ENCODE results near the gene CCNT1.
"Not testable (repeated sequence)": the region's sequence is repeated elsewhere in the genome, so short reads cannot be mapped to it uniquely, and the experiment has no call there.

Gene CCNT1

GRCh38 chr12:48736456-48736855, 19.9 kb upstream of the CCNT1 start:
- TF ChIP-seq CTCF (IDR thresholded peaks at IDR 0.05; ENCODE audit: low read depth, low read length, poor library complexity, severe bottlenecking) (no peak), EZH2phosphoT487 (IDR thresholded peaks at IDR 0.05; ENCODE audit: borderline replicate concordance, low read length) (no peak)
- no peak overlapping the region for H3K4me3 ChIP-seq (ENCODE audit: low read length)
- no peaks in the 10 kb centered on the region for H3K4me1 ChIP-seq (ENCODE audit: control insufficient read depth, low read length)
- no peaks in the 10 kb centered on the region for H3F3A ChIP-seq (ENCODE audit: control insufficient read depth, insufficient read depth)
- H4K20me1 ChIP-seq (ENCODE audit: control insufficient read depth, insufficient read depth, low read depth, low read length): no peaks in the 10 kb centered on the region
- no peak overlapping the region for H3K4me2 ChIP-seq (ENCODE audit: low read length)
- H3K27ac ChIP-seq (ENCODE audit: low read depth, low read length): no peak overlapping the region
- H3K9me3 ChIP-seq (ENCODE audit: control insufficient read depth, insufficient read depth, low read length): no peaks in the 10 kb centered on the region
- no peaks in the 10 kb centered on the region for H3K36me3 ChIP-seq (ENCODE audit: control insufficient read depth, low read length)
- H3K9me2 ChIP-seq (replicated peaks; ENCODE audit: control insufficient read depth, low read length): no peaks in the 10 kb centered on the region
- H3K27me3 ChIP-seq (ENCODE audit: control insufficient read depth, low read length): peaks cover 15% of the 10 kb centered on the region
- no peaks in the 10 kb centered on the region for H3K79me2 ChIP-seq (ENCODE audit: control insufficient read depth, low read length)

- Histone ChIP-seq H3K79me2 (ENCODE audit: control insufficient read depth, low read length) (no peaks in the 10 kb centered on the region), H4K20me1 (ENCODE audit: control insufficient read depth, insufficient read depth, low read depth, low read length) (no peaks in the 10 kb centered on the region), H3K4me3 (ENCODE audit: low read length) (no peak overlapping the region), H3K4me1 (ENCODE audit: control insufficient read depth, low read length) (no peaks in the 10 kb centered on the region), H3K27ac (ENCODE audit: low read depth, low read length) (no peak overlapping the region), H3K36me3 (ENCODE audit: control insufficient read depth, low read length) (no peaks in the 10 kb centered on the region), H3K27me3 (ENCODE audit: control insufficient read depth, low read length) (no peaks in the 10 kb centered on the region), H3K9me2 (replicated peaks; ENCODE audit: control insufficient read depth, low read length) (no peaks in the 10 kb centered on the region), H3F3A (ENCODE audit: control insufficient read depth, insufficient read depth) (no peaks in the 10 kb centered on the region), H3K4me2 (ENCODE audit: low read length) (no peak overlapping the region), H3K9me3 (ENCODE audit: control insufficient read depth, insufficient read depth, low read length) (no peaks in the 10 kb centered on the region)
- TF ChIP-seq CTCF (IDR thresholded peaks at IDR 0.05; ENCODE audit: low read depth, low read length, poor library complexity, severe bottlenecking): no peak
- TF ChIP-seq EZH2phosphoT487 (IDR thresholded peaks at IDR 0.05; ENCODE audit: borderline replicate concordance, low read length): no peak
These were observed 12.3 kb upstream of the CCNT1 start for GRCh38 chr12:48728807-48729206.

- not testable (repeated sequence) for H3K4me3 ChIP-seq (ENCODE audit: low read length); H4K20me1 ChIP-seq (ENCODE audit: control insufficient read depth, insufficient read depth, low read depth, low read length); H3K4me2 ChIP-seq (ENCODE audit: low read length); H3K4me1 ChIP-seq (ENCODE audit: control insufficient read depth, low read length); H3F3A ChIP-seq (ENCODE audit: control insufficient read depth, insufficient read depth); H3K9me2 ChIP-seq (replicated peaks; ENCODE audit: control insufficient read depth, low read length); H3K27me3 ChIP-seq (ENCODE audit: control insufficient read depth, low read length); H3K27ac ChIP-seq (ENCODE audit: low read depth, low read length)
- Histone ChIP-seq H3K79me2 (ENCODE audit: control insufficient read depth, low read length) (peaks cover 18% of the 10 kb centered on the region), H3K9me3 (ENCODE audit: control insufficient read depth, insufficient read depth, low read length) (peaks cover 17% of the 10 kb centered on the region), H3K36me3 (ENCODE audit: control insufficient read depth, low read length) (peaks cover 11% of the 10 kb centered on the region)
These were observed 4.2 kb upstream of the CCNT1 start for GRCh38 chr12:48720737-48721136.

- not testable (repeated sequence) for H4K20me1 ChIP-seq (ENCODE audit: control insufficient read depth, insufficient read depth, low read depth, low read length); H3K27ac ChIP-seq (ENCODE audit: low read depth, low read length); H3K27me3 ChIP-seq (ENCODE audit: control insufficient read depth, low read length); H3K4me2 ChIP-seq (ENCODE audit: low read length); H3F3A ChIP-seq (ENCODE audit: control insufficient read depth, insufficient read depth); H3K4me3 ChIP-seq (ENCODE audit: low read length); H3K9me2 ChIP-seq (replicated peaks; ENCODE audit: control insufficient read depth, low read length); H3K4me1 ChIP-seq (ENCODE audit: control insufficient read depth, low read length)
- Histone ChIP-seq H3K36me3 (ENCODE audit: control insufficient read depth, low read length) (peaks cover 15% of the 10 kb centered on the region), H3K9me3 (ENCODE audit: control insufficient read depth, insufficient read depth, low read length) (peaks cover 17% of the 10 kb centered on the region), H3K79me2 (ENCODE audit: control insufficient read depth, low read length) (peaks cover 24% of the 10 kb centered on the region)
These were observed 3.7 kb upstream of the CCNT1 start for GRCh38 chr12:48720171-48720570.

- H3K4me2 ChIP-seq (ENCODE audit: low read length); H3K27ac ChIP-seq (ENCODE audit: low read depth, low read length); H3K4me3 ChIP-seq (ENCODE audit: low read length); H4K20me1 ChIP-seq (ENCODE audit: control insufficient read depth, insufficient read depth, low read depth, low read length); H3F3A ChIP-seq (ENCODE audit: control insufficient read depth, insufficient read depth); H3K27me3 ChIP-seq (ENCODE audit: control insufficient read depth, low read length); H3K9me2 ChIP-seq (replicated peaks; ENCODE audit: control insufficient read depth, low read length): not testable (repeated sequence)
- peaks cover 35% of the 10 kb centered on the region for H3K79me2 ChIP-seq (ENCODE audit: control insufficient read depth, low read length)
- peaks cover 17% of the 10 kb centered on the region for H3K9me3 ChIP-seq (ENCODE audit: control insufficient read depth, insufficient read depth, low read length)
- peaks cover 26% of the 10 kb centered on the region for H3K36me3 ChIP-seq (ENCODE audit: control insufficient read depth, low read length)
- peaks cover 21% of the 10 kb centered on the region for H3K4me1 ChIP-seq (ENCODE audit: control insufficient read depth, low read length)
These were observed 2.5 kb upstream of the CCNT1 start for GRCh38 chr12:48719002-48719401.

All from DOHH2 (cell line).